ENCODE results near the gene FKBP2. TPM values are rescaled to one million over a fixed set of nuclear protein-coding genes. Genes with fewer than 3 reads are reported as not detected.
A peak's percentile ranks its signal among the peaks of the same experiment; 100 is the strongest.

Gene FKBP2
- total and polyA plus RNA-seq, 2 of the 13 experiments (the other 11 are each of a cell fraction or from before 2014, with no cell fraction given): 30.1 to 53.3 TPM

GRCh38 chr11:64223001-64223651 lies 17.8 kb upstream of the FKBP2 start:
- Histone ChIP-seq H3K4me1 (ENCODE audit: insufficient read depth, low read length) (peaks cover 42% of the 10 kb centered on the region), H3K4me2 (ENCODE audit: low read depth, low read length) (no peak overlapping the region), H3K4me3 (replicated peaks in 1 of 3; ENCODE audit: insufficient read depth in 1 of 3, low read depth in 2 of 3, low read length in 3 of 3) (no peak overlapping the region), H3K27ac (ENCODE audit: extremely low read length, insufficient read depth, low read length) (no peak overlapping the region), H3K79me2 (ENCODE audit: insufficient read depth, low read length) (no peaks in the 10 kb centered on the region), H3K9ac (ENCODE audit: insufficient read depth, low read depth, low read length) (no peak overlapping the region), H4K20me1 (ENCODE audit: insufficient read depth, low read length) (no peaks in the 10 kb centered on the region), H3K9me3 (ENCODE audit: low read length) (no peaks in the 10 kb centered on the region), H3K27me3 (ENCODE audit: control insufficient read depth in 1 of 2, insufficient read depth in 2 of 2, low read length in 2 of 2) (no peaks in the 10 kb centered on the region), H3K36me3 (replicated peaks in 1 of 2; ENCODE audit: control insufficient read depth in 1 of 2, insufficient read depth in 2 of 2, low read length in 2 of 2) (peaks cover 0 to 3% of the 10 kb centered on the region in 2 experiments; a peak in 2 of 5 replicates), H2AFZ (ENCODE audit: low read length) (no peak overlapping the region)
- ChIA-PET POLR2A (interaction anchor here (1.0 to 1.7 kb wide), 2 partner anchors 38 to 95 kb away, joined by 3 to 5 read pairs; partner anchors contain the start of genes PRDX5, STIP1 and TRMT112), CTCF (ENCODE audit: low intra/inter-chr PET ratio, low total read pairs) (no interaction called here)
- DNase-seq (ENCODE audit: low spot score): no peak
- in situ Hi-C loops (cut with HindIII; ENCODE audit: extremely low pct_ligation_motif_present, low pct_unique_long_range_greater_than_20kb): no loop called here
- whole genome bisulfite sequencing (ENCODE audit: low lambda C conversion rate): 91% methylated on average over 19 of the region's 24 CpGs
- no TSS peak for BruUV-seq (replicated peaks)
- TF ChIP-seq AGO2 (optimal IDR thresholded peaks at IDR 0.05; ENCODE audit: low read depth, low read length) (peak; percentile 84), SMAD9 (CRISPR knock-in tag; IDR thresholded peaks at IDR 0.05) (no peak), ZBTB38 (CRISPR knock-in tag; IDR thresholded peaks at IDR 0.05) (peak; percentile 56; the same call in 1 of the 2 replicates), FOXC1 (CRISPR knock-in tag; IDR thresholded peaks at IDR 0.05; ENCODE audit: borderline replicate concordance) (no peak), RBFOX2 (IDR thresholded peaks at IDR 0.05; ENCODE audit: low read depth, low read length) (peak; percentile 41)
- TF ChIP-seq, protein P1, sequence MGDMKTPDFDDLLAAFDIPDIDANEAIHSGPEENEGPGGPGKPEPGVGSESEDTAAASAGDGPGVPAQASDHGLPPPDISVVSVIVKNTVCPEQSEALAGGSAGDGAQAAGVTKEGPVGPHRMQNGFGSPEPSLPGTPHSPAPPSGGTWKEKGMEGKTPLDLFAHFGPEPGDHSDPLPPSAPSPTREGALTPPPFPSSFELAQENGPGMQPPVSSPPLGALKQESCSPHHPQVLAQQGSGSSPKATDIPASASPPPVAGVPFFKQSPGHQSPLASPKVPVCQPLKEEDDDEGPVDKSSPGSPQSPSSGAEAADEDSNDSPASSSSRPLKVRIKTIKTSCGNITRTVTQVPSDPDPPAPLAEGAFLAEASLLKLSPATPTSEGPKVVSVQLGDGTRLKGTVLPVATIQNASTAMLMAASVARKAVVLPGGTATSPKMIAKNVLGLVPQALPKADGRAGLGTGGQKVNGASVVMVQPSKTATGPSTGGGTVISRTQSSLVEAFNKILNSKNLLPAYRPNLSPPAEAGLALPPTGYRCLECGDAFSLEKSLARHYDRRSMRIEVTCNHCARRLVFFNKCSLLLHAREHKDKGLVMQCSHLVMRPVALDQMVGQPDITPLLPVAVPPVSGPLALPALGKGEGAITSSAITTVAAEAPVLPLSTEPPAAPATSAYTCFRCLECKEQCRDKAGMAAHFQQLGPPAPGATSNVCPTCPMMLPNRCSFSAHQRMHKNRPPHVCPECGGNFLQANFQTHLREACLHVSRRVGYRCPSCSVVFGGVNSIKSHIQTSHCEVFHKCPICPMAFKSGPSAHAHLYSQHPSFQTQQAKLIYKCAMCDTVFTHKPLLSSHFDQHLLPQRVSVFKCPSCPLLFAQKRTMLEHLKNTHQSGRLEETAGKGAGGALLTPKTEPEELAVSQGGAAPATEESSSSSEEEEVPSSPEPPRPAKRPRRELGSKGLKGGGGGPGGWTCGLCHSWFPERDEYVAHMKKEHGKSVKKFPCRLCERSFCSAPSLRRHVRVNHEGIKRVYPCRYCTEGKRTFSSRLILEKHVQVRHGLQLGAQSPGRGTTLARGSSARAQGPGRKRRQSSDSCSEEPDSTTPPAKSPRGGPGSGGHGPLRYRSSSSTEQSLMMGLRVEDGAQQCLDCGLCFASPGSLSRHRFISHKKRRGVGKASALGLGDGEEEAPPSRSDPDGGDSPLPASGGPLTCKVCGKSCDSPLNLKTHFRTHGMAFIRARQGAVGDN (CRISPR knock-in tag; IDR thresholded peaks at IDR 0.05): peak; percentile 30; the same call in 1 of the 2 replicates
- intact Hi-C loops (cut with micrococcal nuclease; ENCODE audit: unreplicated experiment): no loop called here
- no peak for FAIRE-seq
- no peak for ATAC-seq

Measured in HepG2 (cell line).